ENCODE measurements around the gene TCL1B.

DNA sequence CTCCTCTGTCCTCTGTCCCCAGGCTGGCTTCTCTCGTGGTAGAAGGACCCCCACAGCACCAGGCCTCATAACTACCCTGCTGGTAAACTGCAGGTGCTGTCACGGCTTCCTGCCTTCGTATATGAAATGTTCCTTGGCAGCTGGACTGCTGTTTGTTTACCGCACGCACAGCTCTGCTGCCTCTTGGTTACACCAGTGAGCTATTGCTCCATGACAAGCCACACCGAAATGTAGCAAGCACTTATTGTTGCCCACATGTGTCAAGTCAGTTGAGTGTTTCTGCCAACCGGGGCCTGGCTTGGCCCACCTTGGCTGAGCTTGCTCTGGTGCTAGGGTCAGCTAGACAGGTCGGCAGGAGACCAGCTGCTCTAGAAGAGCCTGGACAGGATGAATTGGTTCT lies 21.7 kb upstream of the TCL1B start:
- TF ChIP-seq, protein P1, sequence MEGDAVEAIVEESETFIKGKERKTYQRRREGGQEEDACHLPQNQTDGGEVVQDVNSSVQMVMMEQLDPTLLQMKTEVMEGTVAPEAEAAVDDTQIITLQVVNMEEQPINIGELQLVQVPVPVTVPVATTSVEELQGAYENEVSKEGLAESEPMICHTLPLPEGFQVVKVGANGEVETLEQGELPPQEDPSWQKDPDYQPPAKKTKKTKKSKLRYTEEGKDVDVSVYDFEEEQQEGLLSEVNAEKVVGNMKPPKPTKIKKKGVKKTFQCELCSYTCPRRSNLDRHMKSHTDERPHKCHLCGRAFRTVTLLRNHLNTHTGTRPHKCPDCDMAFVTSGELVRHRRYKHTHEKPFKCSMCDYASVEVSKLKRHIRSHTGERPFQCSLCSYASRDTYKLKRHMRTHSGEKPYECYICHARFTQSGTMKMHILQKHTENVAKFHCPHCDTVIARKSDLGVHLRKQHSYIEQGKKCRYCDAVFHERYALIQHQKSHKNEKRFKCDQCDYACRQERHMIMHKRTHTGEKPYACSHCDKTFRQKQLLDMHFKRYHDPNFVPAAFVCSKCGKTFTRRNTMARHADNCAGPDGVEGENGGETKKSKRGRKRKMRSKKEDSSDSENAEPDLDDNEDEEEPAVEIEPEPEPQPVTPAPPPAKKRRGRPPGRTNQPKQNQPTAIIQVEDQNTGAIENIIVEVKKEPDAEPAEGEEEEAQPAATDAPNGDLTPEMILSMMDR (IDR thresholded peaks at IDR 0.05), result no peak
- no peak for TF ChIP-seq POLR2A (IDR thresholded peaks at IDR 0.05)
- no peak for TF ChIP-seq POLR2AphosphoS5 (IDR thresholded peaks at IDR 0.05)

Measured in gastroesophageal sphincter (tissue), 3 donors.